ENCODE measurements around the gene NSL1. TPM values are rescaled to one million over a fixed set of nuclear protein-coding genes. Genes with fewer than 3 reads are reported as not detected.

NSL1 gene
- total RNA-seq, 2 donors from 2014 or later: 17.1 to 33.9 TPM

GRCh38 chr1:212746546-212746945, 45.0 kb downstream of the NSL1 start:
- intact Hi-C loops (cut with DNase I): no loop called here
- no peak overlapping the region for H3K4me3 ChIP-seq
- no peak for DNase-seq
- H3K9me3 ChIP-seq: no peaks in the 10 kb centered on the region
- no peak overlapping the region for H3K9ac ChIP-seq (ENCODE audit: low read depth in 2 of 2, low read length in 2 of 2)
- no peaks in the 10 kb centered on the region for H3K27me3 ChIP-seq
- no peak overlapping the region for H3K27ac ChIP-seq
- no peaks in the 10 kb centered on the region for H3K4me1 ChIP-seq
- H3K36me3 ChIP-seq: no peaks in the 10 kb centered on the region
- TF ChIP-seq, protein P1, sequence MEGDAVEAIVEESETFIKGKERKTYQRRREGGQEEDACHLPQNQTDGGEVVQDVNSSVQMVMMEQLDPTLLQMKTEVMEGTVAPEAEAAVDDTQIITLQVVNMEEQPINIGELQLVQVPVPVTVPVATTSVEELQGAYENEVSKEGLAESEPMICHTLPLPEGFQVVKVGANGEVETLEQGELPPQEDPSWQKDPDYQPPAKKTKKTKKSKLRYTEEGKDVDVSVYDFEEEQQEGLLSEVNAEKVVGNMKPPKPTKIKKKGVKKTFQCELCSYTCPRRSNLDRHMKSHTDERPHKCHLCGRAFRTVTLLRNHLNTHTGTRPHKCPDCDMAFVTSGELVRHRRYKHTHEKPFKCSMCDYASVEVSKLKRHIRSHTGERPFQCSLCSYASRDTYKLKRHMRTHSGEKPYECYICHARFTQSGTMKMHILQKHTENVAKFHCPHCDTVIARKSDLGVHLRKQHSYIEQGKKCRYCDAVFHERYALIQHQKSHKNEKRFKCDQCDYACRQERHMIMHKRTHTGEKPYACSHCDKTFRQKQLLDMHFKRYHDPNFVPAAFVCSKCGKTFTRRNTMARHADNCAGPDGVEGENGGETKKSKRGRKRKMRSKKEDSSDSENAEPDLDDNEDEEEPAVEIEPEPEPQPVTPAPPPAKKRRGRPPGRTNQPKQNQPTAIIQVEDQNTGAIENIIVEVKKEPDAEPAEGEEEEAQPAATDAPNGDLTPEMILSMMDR (IDR thresholded peaks at IDR 0.05): no peak

DNA sequence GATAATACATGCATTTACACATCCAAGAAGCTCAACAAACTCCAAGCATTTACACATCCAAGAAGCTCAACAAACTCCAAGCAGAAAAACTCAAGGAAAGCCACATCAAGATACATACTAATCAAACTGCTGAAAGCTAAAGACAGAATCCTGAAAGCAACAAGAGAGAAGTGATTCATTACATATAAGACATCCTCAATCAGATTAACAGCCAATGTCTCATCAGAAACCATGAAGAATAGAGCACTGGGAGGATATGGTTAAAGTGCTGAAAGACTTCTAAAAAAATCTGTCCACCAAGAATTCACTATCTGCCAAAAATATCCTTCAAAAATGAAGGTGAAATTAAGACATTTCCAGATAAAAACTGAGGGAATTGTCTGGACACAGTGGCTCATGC, 46.3 kb downstream of the NSL1 start:
- Histone ChIP-seq H3K27ac (no peak overlapping the region), H3K27me3 (no peaks in the 10 kb centered on the region), H3K4me1 (no peaks in the 10 kb centered on the region), H3K36me3 (no peaks in the 10 kb centered on the region), H3K4me3 (no peak overlapping the region), H3K9ac (ENCODE audit: low read depth in 2 of 2, low read length in 2 of 2) (no peak overlapping the region), H3K9me3 (no peaks in the 10 kb centered on the region)
- intact Hi-C loops (cut with DNase I): no loop called here
- DNase-seq: no peak
- TF ChIP-seq, protein P1 (IDR thresholded peaks at IDR 0.05): no peak

GRCh38 chr1:212743901-212744475, 47.6 kb downstream of the NSL1 start:
- intact Hi-C loops (cut with DNase I): no loop called here
- no peaks in the 10 kb centered on the region for H3K36me3 ChIP-seq
- TF ChIP-seq, protein P1 (IDR thresholded peaks at IDR 0.05): no peak

DNA sequence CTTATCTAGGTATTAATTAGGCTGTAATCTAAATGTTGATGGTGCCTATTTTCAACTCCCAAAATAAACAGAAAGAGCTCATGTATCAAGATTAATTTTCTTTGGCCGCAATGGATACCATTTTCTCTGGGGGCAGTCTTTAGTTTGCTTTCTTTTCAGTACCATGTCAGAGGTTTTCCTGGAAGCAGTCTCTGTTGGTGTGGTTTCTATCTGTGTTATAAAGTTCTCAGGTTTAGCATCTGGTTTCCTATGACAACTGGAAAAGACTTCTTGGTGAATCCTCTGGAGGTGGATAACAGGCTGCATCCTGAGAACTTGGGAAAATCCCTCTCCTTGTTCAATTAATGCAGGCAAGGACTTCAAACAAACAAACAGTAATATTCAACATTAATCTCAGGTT, 53.2 kb downstream of the NSL1 start:
- Histone ChIP-seq H3K27ac (no peak overlapping the region), H3K36me3 (no peaks in the 10 kb centered on the region)
- intact Hi-C loops (cut with DNase I): no loop called here

More at GRCh38 chr1:212743901-212744475, 47.6 kb downstream of the NSL1 start:
- Histone ChIP-seq H3K9ac (ENCODE audit: low read depth in 2 of 2, low read length in 2 of 2) (no peak overlapping the region), H3K27me3 (no peaks in the 10 kb centered on the region), H3K9me3 (no peaks in the 10 kb centered on the region), H3K4me1 (no peaks in the 10 kb centered on the region), H3K27ac (no peak overlapping the region), H3K4me3 (no peak overlapping the region)
- DNase-seq: no peak

DNA sequence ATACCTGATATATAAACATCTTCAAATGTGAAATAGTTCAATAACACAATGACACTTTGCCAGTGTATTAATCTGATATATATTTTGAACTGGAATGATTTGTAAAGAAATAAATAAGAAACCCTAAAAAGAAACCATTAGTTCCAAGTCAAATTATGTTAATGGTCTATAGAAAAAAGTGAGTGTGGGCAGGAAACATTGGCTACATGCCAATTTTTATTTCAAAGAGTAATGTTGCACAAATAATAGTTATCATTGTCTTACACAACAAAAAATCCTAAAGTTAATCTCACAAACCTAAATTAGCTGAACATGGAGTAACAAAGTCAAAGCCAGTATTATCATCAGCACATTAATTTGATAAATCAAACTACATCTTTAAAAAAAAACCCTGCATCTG, 54.0 kb downstream of the NSL1 start:
- DNase-seq: no peak
- no peaks in the 10 kb centered on the region for H3K4me1 ChIP-seq
- H3K9me3 ChIP-seq: no peaks in the 10 kb centered on the region
- no peaks in the 10 kb centered on the region for H3K36me3 ChIP-seq
- intact Hi-C loops (cut with DNase I): no loop called here
- TF ChIP-seq, protein P1 (IDR thresholded peaks at IDR 0.05): no peak
- no peak overlapping the region for H3K4me3 ChIP-seq
- H3K9ac ChIP-seq (ENCODE audit: low read depth in 2 of 2, low read length in 2 of 2): no peak overlapping the region
- H3K27ac ChIP-seq: no peak overlapping the region
- no peaks in the 10 kb centered on the region for H3K27me3 ChIP-seq

More for the DNA sequence above, 53.2 kb downstream of the NSL1 start:
- TF ChIP-seq, protein P1 (IDR thresholded peaks at IDR 0.05): no peak
- Histone ChIP-seq H3K27me3 (no peaks in the 10 kb centered on the region), H3K9me3 (no peaks in the 10 kb centered on the region), H3K4me1 (no peaks in the 10 kb centered on the region), H3K9ac (ENCODE audit: low read depth in 2 of 2, low read length in 2 of 2) (no peak overlapping the region), H3K4me3 (no peak overlapping the region)
- DNase-seq: no peak
